Mesenchymal stem cell (in vitro differentiated cells and primary cell): ENCODE measurements around the gene CLEC1B.
A peak's percentile ranks its signal among the peaks of the same experiment; 100 is the strongest.

Experiments
- DNase-seq: peaks from one replicate; pipeline ENCODE4 v3.0.0-alpha.2; 2013
- H2AFZ ChIP-seq: one replicate; pipeline ENCODE4 v1.6.1; 2013; ENCODE audit warnings: low read depth, mild to moderate bottlenecking, control low read depth, inconsistent platforms, low read length, moderate library complexity
- H2AK5ac ChIP-seq: 2 replicates; pipeline ENCODE4 v1.6.1; 2013; ENCODE audit warnings: low read length, moderate library complexity, mild to moderate bottlenecking, inconsistent platforms; ENCODE audit not compliant: severe bottlenecking
- H2BK120ac ChIP-seq: one replicate; pipeline ENCODE4 v1.6.1; 2013; ENCODE audit warnings: low read depth, mild to moderate bottlenecking, inconsistent platforms, low read length, moderate library complexity
- H2BK12ac ChIP-seq, 2 experiments: one replicate each; pipeline ENCODE4 v1.6.1; 2013; ENCODE audit warnings: inconsistent platforms in 2 of 2, low read length in 2 of 2, mild to moderate bottlenecking in 2 of 2, moderate library complexity in 2 of 2, control low read depth in 1 of 2
- H2BK15ac ChIP-seq: one replicate; pipeline ENCODE4 v1.6.1; 2013; ENCODE audit warnings: mild to moderate bottlenecking, low read depth, inconsistent platforms; ENCODE audit not compliant: poor library complexity, severe bottlenecking
- H2BK5ac ChIP-seq: 2 replicates; pipeline ENCODE4 v1.6.1; 2013; ENCODE audit warnings: low read depth, mild to moderate bottlenecking, low read length, control low read depth, inconsistent platforms; ENCODE audit not compliant: poor library complexity, severe bottlenecking
- H3K14ac ChIP-seq, 2 experiments: one replicate each; pipeline ENCODE4 v1.6.1; 2013; ENCODE audit warnings: inconsistent platforms in 2 of 2, low read length in 2 of 2, control low read depth in 1 of 2, mild to moderate bottlenecking in 1 of 2, moderate library complexity in 1 of 2
- H3K18ac ChIP-seq, 2 experiments: one replicate each; pipeline ENCODE4 v1.6.1; 2013; ENCODE audit warnings: inconsistent platforms in 2 of 2, low read length in 2 of 2, control low read depth in 1 of 2, low read depth in 1 of 2, mild to moderate bottlenecking in 1 of 2
- H3K23ac ChIP-seq, 2 experiments: one replicate each; pipeline ENCODE4 v1.6.1; 2013; ENCODE audit warnings: inconsistent platforms in 2 of 2, low read length in 2 of 2, mild to moderate bottlenecking in 2 of 2, moderate library complexity in 2 of 2, control low read depth in 1 of 2
- H3K27ac ChIP-seq: 2 replicates; pipeline ENCODE4 v1.5.1; 2013; ENCODE audit warnings: mild to moderate bottlenecking, moderate library complexity, low read length, control low read depth, inconsistent platforms; ENCODE audit not compliant: poor library complexity, severe bottlenecking
- H3K27me3 ChIP-seq, 2 experiments: 2 replicates each; pipeline versions ENCODE4 v1.6.1 to v1.7.0; 2013; ENCODE audit warnings: low read length in 2 of 2, mild to moderate bottlenecking in 2 of 2, moderate library complexity in 2 of 2, control low read depth in 1 of 2, inconsistent platforms in 1 of 2; ENCODE audit not compliant: control insufficient read depth in 1 of 2, insufficient read depth in 1 of 2
- H3K36me3 ChIP-seq, 2 experiments: 2 replicates each; pipeline versions ENCODE4 v1.6.1 to v1.7.0; 2013; ENCODE audit warnings: low read length in 2 of 2, control low read depth in 1 of 2, inconsistent platforms in 1 of 2, low read depth in 1 of 2, mild to moderate bottlenecking in 1 of 2; ENCODE audit not compliant: insufficient read depth in 2 of 2, control insufficient read depth in 1 of 2
- H3K4ac ChIP-seq, 2 experiments: one replicate each; pipeline ENCODE4 v1.6.1; 2013; ENCODE audit warnings: inconsistent platforms in 2 of 2, low read length in 2 of 2, mild to moderate bottlenecking in 2 of 2, moderate library complexity in 2 of 2, control low read depth in 1 of 2, low read depth in 1 of 2
- H3K4me1 ChIP-seq: 2 replicates; pipeline ENCODE4 v1.6.1; 2013; ENCODE audit warnings: low read depth, low read length, control low read depth; ENCODE audit not compliant: control insufficient read depth, insufficient read depth
- H3K4me2 ChIP-seq: 2 replicates; pipeline ENCODE4 v1.6.1; 2013; ENCODE audit warnings: low read length, mild to moderate bottlenecking, inconsistent platforms; ENCODE audit not compliant: poor library complexity, severe bottlenecking
- H3K4me3 ChIP-seq, 2 experiments: 2 replicates each; pipeline versions ENCODE4 v1.5.1 to v1.7.0; 2013; ENCODE audit warnings: low read length in 2 of 2, mild to moderate bottlenecking in 2 of 2, control low read depth in 1 of 2, low read depth in 1 of 2; ENCODE audit not compliant: insufficient read depth in 1 of 2
- H3K79me1 ChIP-seq: replicated peaks from 2 replicates; pipeline ENCODE4 v1.6.1; 2013; ENCODE audit warnings: mild to moderate bottlenecking, control low read depth, low read length, inconsistent platforms; ENCODE audit not compliant: poor library complexity, severe bottlenecking
- H3K9ac ChIP-seq: 2 replicates; pipeline ENCODE4 v1.7.0; 2013; ENCODE audit warnings: mild to moderate bottlenecking, low read length, moderate library complexity
- H3K9me3 ChIP-seq: 2 replicates; pipeline ENCODE4 v1.7.0; 2013; ENCODE audit warnings: mild to moderate bottlenecking, low read length; ENCODE audit not compliant: control insufficient read depth
- H4K8ac ChIP-seq: one replicate; pipeline ENCODE4 v1.6.1; 2013; ENCODE audit warnings: inconsistent platforms, mild to moderate bottlenecking, low read length, moderate library complexity
- H4K91ac ChIP-seq: one replicate; pipeline ENCODE4 v1.6.1; 2013; ENCODE audit warnings: mild to moderate bottlenecking, low read length, inconsistent platforms
- WGBS: methylation state at CpG from one replicate; pipeline ENCODE4 v1.1.7; 2013; ENCODE audit warnings: mixed read lengths; 5-methylcytosine and 5-hydroxymethylcytosine counted together

The CLEC1B gene

DNA sequence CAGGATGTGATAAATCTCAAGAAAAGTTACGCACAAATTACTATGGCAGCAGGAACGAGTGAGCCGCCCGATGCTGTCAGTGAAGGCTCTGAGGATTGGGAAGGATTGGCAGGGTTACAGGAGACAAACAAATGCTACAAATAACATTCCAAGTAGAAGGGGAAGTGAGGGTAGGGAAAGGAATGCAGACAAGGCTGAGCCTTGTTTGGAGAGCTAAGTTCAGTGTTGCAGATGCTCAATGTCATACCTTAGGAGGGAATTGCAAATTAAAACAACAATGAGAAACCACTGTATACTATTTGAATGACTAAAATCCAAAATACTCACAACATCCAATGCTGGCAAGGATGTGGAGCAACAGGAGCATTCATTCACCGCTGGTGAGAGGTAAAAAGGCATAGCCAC, 32.9 kb upstream of the CLEC1B start:
- H3K9me3 ChIP-seq, result no peaks in the 10 kb centered on the region
- H3K36me3 ChIP-seq, result no peaks in the 10 kb centered on the region
- H3K14ac ChIP-seq, result no peak overlapping the region
- peak overlapping the region; percentile 15 to 38 for H3K18ac ChIP-seq
- no peak overlapping the region for H3K27ac ChIP-seq
- no peaks in the 10 kb centered on the region for H3K4me1 ChIP-seq
- no peak overlapping the region for H2AFZ ChIP-seq
- H3K79me1 ChIP-seq, result no peaks in the 10 kb centered on the region
- H2BK15ac ChIP-seq, result no peak overlapping the region
- no peak overlapping the region for H4K91ac ChIP-seq
- H3K4ac ChIP-seq, result no peak overlapping the region
- no peak overlapping the region for H3K4me3 ChIP-seq
- no peak overlapping the region for H3K23ac ChIP-seq
- no peak overlapping the region for H3K4me2 ChIP-seq
- H2BK5ac ChIP-seq, result no peak overlapping the region
- no peak overlapping the region for H2BK12ac ChIP-seq
- H4K8ac ChIP-seq, result peak overlapping the region; percentile 5
- no peak overlapping the region for H2BK120ac ChIP-seq
- 8% methylated on average over 5 of the region's 5 CpGs for WGBS
- no peak overlapping the region for H2AK5ac ChIP-seq
- H3K27me3 ChIP-seq, result no peaks in the 10 kb centered on the region
- H3K9ac ChIP-seq, result no peak overlapping the region
- peak; percentile 86 for DNase-seq

GRCh38 chr12:10031321-10031720, 32.4 kb upstream of the CLEC1B start:
- no peak overlapping the region for H2BK5ac ChIP-seq
- H2BK15ac ChIP-seq, result no peak overlapping the region
- peak overlapping the region in 1 of 2 experiments; percentile 26 for H3K4ac ChIP-seq
- H3K18ac ChIP-seq, result peak overlapping the region in 1 of 2 experiments; percentile 86
- no peaks in the 10 kb centered on the region for H3K4me1 ChIP-seq
- H2AK5ac ChIP-seq, result no peak overlapping the region
- DNase-seq, result peak; percentile 81
- WGBS, result 40% methylated on average over 4 of the region's 4 CpGs
- H2BK120ac ChIP-seq, result no peak overlapping the region
- peak overlapping the region; percentile 42 to 54 for H2BK12ac ChIP-seq
- H3K9me3 ChIP-seq, result no peaks in the 10 kb centered on the region
- peak overlapping the region; percentile 56 for H2AFZ ChIP-seq
- H3K4me2 ChIP-seq, result no peak overlapping the region
- no peaks in the 10 kb centered on the region for H3K79me1 ChIP-seq
- H4K91ac ChIP-seq, result peak overlapping the region; percentile 87
- no peak overlapping the region for H3K9ac ChIP-seq
- no peaks in the 10 kb centered on the region for H3K36me3 ChIP-seq
- H3K14ac ChIP-seq, result no peak overlapping the region
- H3K23ac ChIP-seq, result no peak overlapping the region
- peak overlapping the region; percentile 5 for H4K8ac ChIP-seq
- H3K27ac ChIP-seq, result no peak overlapping the region
- H3K4me3 ChIP-seq, result no peak overlapping the region
- H3K27me3 ChIP-seq, result no peaks in the 10 kb centered on the region

- H2BK5ac ChIP-seq, result no peak within 1 kb of the TSS
- peak within 1 kb of the TSS; percentile 56 for H2AFZ ChIP-seq
Measured at GRCh38 chr12:10030446-10030845, 31.5 kb upstream of the CLEC1B start, which contains the start of gene CLEC9A. Gene CLEC9A, plus strand, starts transcription at chr12:10030682. Its CDS starts 22,006 bp downstream, at chr12:10052688.

DNA sequence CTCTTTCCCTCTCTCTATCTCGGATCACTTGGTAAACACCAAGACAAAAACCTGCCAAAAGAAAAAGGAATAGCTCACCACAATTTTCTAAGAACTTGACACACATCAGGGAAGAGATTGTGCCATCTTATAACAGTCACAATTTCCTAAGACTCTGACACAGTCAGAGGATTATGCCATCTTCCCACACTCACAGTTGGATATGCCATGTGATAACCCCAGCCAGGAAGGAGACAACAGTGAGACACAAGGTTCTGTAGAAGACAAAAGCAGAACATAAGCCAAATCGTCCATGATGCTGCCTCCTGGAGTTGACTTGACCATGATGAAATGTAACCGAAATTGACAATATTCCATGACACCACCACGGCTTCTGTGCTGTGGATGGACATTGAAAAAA, 28.8 kb upstream of the CLEC1B start:
- no peak overlapping the region for H2BK12ac ChIP-seq
- H3K23ac ChIP-seq, result no peak overlapping the region
- no peak overlapping the region for H3K27ac ChIP-seq
- H3K27me3 ChIP-seq, result no peaks in the 10 kb centered on the region
- H3K9me3 ChIP-seq, result no peaks in the 10 kb centered on the region
- WGBS, result 88% methylated on average over 3 of the region's 4 CpGs
- no peak overlapping the region for H3K4me3 ChIP-seq
- H3K18ac ChIP-seq, result no peak overlapping the region
- no peak overlapping the region for H2AK5ac ChIP-seq
- H2BK15ac ChIP-seq, result no peak overlapping the region
- H3K14ac ChIP-seq, result no peak overlapping the region
- no peak overlapping the region for H2BK5ac ChIP-seq
- peak; percentile 73 for DNase-seq
- no peaks in the 10 kb centered on the region for H3K36me3 ChIP-seq
- H2BK120ac ChIP-seq, result no peak overlapping the region
- no peak overlapping the region for H4K91ac ChIP-seq
- no peaks in the 10 kb centered on the region for H3K4me1 ChIP-seq
- H3K9ac ChIP-seq, result peak overlapping the region; percentile 47
- H3K4ac ChIP-seq, result no peak overlapping the region
- no peak overlapping the region for H4K8ac ChIP-seq
- H2AFZ ChIP-seq, result no peak overlapping the region
- no peaks in the 10 kb centered on the region for H3K79me1 ChIP-seq
- no peak overlapping the region for H3K4me2 ChIP-seq

More at GRCh38 chr12:10030446-10030845, 31.5 kb upstream of the CLEC1B start, which contains the start of gene CLEC9A:
- peak within 1 kb of the TSS in 1 of 2 experiments; percentile 26 for H3K4ac ChIP-seq
- H3K4me2 ChIP-seq, result no peak within 1 kb of the TSS
- no peak within 1 kb of the TSS for H3K14ac ChIP-seq
- no peak within 1 kb of the TSS for H3K27ac ChIP-seq
- peak within 1 kb of the TSS in 1 of 2 experiments; percentile 86 for H3K18ac ChIP-seq
- H2BK12ac ChIP-seq, result peak within 1 kb of the TSS; percentile 42 to 54
- H3K4me3 ChIP-seq, result no peak within 1 kb of the TSS
- DNase-seq, result no peak
- H3K23ac ChIP-seq, result no peak within 1 kb of the TSS
- no peak within 1 kb of the TSS for H2AK5ac ChIP-seq
- H2BK120ac ChIP-seq, result no peak within 1 kb of the TSS
- no peak within 1 kb of the TSS for H3K9ac ChIP-seq
- H3K27me3 ChIP-seq, result no peaks in the 10 kb centered on the region
- no peak within 1 kb of the TSS for H2BK15ac ChIP-seq
- H3K79me1 ChIP-seq, result no peaks in the 10 kb centered on the region
- WGBS, result 96% methylated on average over 14 of the region's 14 CpGs
- no peaks in the 10 kb centered on the region for H3K36me3 ChIP-seq
- H4K8ac ChIP-seq, result peak within 1 kb of the TSS; percentile 5
- H3K9me3 ChIP-seq, result no peaks in the 10 kb centered on the region
- H3K4me1 ChIP-seq, result no peaks in the 10 kb centered on the region
- H4K91ac ChIP-seq, result peak within 1 kb of the TSS; percentile 87
